HG03439 (cell line): Measurements from ENCODE around the gene EML3.

Experiments used
- ATAC-seq: cut with Tn5 transposase; IDR thresholded peaks from one replicate; pipeline ENCODE4 v1.9.1; 2021; ENCODE audit warnings: mild to moderate bottlenecking, moderate library complexity; ENCODE audit not compliant: unreplicated experiment

Gene EML3

DNA sequence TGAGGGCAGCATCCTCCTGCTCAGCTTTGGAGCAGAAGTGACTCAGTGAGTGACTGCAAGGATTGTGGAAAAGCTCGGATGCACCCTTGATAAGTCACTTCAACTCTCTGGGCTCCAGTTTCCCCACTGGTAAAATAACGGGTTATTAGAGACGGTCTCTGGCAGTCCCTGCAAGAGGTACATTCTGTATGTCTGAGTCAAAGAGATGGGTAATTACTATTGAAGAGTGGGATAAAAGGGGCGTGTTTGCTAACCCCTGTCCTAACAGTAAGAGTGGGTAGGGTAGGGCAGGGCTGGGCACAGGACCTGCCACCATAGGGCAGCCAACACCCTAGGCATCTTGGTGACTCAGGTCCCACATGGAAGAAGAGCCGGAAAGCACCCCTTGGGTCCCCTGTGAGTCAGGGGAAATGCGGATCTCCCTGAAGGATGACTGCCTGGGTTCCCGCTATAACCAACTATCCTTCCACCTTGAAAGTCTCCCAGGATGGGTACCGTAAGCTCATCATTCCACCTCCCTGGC, 58.7 kb downstream of the EML3 start:
- ATAC-seq = no peak

DNA sequence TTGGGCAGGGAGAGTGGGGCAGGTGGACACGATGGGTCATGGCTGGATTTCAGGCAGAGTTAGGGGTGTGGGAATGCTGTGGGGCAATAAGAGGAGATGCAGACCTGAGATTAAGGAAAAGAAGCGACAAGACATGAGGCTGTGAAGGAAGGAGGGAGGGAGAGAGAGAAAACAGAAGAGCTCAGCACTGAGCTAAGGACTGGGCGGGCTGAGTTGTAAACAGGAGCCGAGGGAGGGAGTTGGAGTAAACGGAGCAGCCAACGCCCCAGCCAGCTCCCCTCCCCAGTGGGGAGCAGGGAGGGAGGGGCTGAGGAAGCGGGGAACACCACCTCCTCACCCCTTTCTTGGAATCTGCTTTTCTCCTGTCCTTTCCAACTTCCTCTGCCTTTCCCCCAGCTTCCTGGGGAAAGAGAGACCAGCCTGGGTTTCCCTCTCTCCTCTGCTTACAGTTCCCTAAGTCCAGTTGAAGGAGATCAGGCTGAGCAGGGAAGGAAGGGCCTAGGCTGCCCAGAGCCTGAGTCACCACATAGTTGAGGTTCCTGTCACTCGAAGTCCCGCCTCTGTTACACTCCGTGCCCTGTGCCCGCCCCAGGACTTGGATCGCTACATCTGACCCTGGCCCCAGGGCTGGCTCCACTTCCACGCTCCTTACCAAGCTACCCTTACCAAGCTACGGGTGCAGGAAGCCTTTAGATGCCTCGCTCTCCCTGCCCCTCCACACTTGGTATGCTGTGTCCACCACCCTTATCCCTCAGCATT, 59.3 kb downstream of the EML3 start:
- no peak for ATAC-seq

DNA sequence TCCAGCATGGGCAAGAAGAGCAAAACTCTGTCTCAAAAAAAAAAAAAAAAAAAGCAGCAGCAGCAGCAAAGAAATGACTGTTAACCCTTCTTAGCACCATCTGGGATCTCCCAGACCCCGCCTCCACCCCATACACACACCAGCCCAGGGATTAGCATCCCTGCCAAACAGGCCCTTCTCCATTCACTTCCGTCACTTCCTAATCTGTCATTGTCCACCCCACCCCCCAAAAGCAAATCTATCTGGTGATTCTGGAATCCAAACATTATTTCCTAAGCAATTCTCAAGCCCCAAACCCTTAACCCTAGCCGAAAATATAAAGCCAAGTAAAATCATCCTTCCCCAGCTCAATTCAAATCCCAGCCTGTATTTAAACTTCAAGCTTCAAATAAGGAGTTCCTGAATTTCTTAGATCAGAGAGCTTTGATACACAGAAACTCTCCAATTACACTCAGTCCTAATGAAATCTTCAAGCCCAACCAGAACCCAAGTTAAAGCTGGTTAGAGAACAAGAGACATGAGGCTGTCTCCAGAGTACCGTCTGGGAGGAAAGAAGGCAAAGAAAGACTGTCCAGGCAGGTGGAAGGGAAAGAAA, 60.0 kb downstream of the EML3 start:
- ATAC-seq = no peak
